HG02870 (cell line): Measurements from ENCODE around the gene CYB5R3.
"Not testable (repeated sequence)": the region's sequence is repeated elsewhere in the genome, so short reads cannot be mapped to it uniquely, and the experiment has no call there.

Experiments used
- ATAC-seq: cut with Tn5 transposase; IDR thresholded peaks from one replicate; pipeline ENCODE4 v1.9.1; 2021; ENCODE audit warnings: mild to moderate bottlenecking, moderate library complexity; ENCODE audit not compliant: unreplicated experiment

The CYB5R3 gene

DNA sequence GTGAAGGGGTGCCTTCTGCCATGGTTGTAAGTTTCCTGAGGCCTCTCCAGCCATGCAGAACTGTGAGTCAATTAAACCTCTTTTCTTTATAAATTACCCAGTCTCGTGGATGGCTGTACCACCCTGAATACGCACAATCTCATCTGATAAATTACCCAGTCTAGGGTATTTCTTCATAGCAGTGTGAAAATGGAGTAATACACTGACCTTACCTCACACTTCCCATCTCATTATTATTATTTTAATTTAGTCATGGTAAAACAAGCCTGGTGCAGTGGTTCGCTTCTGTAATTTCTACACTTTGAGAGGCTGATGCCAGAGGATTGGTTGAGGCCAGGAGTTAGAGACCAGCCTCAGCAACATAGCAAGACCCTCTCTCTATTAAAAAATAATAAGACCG is 30.5 kb upstream of the CYB5R3 start:
- no peak for ATAC-seq

DNA sequence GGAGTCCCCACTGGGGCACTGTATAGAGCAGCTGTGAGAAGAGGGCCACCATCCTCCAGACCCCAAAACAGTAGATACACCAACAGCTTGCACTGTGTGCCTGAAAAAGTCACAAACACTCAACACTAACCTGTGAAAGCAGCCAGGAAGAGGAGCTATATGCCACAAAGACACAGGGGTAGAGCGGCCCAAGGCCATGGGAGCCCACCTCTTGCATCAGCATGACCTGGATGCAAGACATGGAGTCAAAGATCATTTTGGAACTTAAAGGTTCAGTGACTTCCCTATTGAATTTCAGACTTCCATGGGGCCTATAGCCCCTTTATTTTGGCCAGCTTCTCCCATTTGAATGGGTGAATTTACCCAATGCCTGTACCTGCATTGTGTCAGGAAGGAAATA is 29.7 kb upstream of the CYB5R3 start:
- no peak for ATAC-seq

DNA sequence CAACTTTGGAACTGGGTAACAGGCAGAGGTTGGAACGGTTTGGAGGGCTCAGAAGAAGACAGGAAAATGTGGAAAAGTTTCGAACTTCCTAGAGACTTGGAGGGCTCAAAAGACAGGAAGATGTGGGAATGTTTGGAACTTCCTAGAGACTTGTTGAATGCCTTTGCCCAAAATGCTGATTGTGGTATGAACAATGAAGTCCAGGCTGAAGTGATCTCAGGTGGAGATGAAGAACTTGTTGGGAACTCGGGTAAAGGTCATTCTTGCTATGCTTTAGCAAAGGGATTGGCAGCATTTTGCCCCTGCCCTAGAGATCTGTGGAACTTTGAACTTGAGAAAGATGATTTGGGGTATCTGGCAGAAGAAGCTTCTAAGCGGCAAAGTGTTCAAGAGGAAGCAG is 28.7 kb upstream of the CYB5R3 start:
- ATAC-seq = not testable (repeated sequence)

DNA sequence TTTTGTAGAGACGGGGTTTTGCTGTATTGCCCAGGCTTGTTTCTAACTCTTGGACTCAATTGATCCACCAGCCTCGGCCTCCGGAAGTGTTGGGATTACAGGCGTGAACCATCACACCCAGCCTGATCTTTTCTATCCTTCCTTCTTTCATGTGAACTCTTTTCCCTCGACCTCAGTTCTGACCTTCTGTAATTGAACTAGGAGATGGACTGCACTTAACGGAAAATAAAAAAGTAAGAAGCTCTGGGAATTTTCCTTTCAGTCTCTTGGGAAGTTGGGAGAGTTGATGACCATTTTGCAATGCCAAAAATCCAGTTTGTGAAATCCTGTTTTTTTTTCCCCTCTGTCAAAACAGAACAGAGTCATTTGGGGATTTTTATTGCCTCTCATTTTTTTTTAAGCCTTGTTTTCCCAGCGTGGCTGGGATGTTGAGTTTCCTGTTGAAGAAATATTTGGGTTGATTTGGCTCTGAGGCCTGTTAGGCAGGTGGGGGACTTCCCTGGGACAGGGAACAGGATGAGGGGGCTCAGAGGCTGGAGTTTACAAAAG is 26.9 kb upstream of the CYB5R3 start:
- no peak for ATAC-seq

DNA sequence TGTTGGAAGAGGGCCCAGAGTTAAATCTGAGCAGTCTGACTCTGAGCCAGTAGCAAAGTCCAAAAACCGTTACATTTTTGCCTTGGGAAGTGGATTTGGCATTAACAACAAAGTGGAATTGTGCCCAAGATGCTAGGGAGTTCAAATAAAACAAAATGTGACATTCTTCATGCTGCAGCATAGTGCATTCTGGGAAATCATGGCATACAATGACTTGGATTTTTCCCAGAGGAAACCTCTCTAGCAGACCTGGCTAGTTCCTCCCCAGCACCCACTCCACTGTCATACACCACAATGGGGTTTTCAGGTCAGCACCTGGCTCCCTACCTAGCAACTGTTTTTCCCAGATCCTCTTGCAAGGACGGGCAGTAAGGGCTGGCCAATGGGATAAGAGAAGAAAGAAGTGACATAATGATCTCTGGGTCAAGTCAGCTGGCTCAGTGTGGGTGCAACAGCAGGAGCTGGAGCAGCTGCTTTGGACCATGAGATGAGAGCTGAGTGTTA is 24.8 kb upstream of the CYB5R3 start:
- ATAC-seq = no peak

DNA sequence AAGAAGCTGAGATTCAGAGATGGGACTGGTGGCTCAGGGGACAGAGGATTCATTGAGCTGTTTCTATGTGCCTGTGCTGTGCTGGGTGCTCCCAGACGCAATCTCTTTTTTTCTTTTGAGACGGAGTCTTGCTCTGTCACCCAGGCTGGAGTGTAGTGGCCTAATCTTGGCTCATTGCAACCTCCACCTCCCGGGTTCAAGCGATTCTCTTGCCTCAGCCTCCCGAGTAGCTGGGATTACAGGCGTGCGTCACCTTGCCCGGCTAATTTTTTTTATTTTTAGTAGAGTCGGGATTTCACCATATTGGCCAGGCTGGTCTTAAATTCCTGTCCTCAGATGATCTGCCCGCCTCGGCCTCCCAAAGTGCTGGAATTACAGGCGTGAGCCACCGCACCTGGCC is 23.9 kb upstream of the CYB5R3 start:
- not testable (repeated sequence) for ATAC-seq

DNA sequence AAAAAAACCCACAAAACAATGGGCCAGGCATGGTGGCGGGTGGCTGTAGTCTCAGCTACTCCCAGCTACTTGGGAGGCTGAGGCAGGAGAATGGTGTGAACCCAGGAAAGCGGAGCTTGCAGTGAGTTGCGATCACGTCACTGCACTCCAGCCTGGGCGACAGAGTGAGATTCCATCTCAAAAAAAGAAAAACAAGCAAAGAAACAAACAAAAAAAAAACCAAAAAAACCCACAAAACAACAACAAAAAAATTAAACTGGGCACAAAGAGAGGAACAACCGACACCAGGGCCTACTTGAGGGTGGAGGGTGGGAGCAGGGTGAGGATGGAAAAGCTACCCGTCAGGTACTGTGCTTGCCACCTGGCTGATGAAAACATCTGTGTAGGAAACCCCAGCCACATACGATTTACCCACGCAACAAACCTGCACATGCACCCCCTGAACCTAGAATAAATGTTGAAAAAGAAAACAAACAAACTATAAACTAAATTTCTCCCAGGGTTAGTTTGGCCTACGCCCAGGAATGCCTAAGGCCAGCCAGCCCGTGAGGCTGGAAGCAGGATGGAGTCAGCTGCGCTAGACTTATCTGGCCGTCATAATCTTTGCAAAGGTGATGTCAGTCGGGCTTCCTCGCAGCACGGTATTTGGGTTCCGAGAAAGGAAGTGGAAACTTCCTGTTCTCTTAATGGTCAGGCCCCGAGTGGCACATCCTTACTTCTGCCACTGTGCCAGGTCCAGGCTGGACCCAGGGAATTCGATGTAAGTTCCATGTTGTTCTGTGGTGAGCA is 21.9 kb upstream of the CYB5R3 start:
- ATAC-seq = no peak

DNA sequence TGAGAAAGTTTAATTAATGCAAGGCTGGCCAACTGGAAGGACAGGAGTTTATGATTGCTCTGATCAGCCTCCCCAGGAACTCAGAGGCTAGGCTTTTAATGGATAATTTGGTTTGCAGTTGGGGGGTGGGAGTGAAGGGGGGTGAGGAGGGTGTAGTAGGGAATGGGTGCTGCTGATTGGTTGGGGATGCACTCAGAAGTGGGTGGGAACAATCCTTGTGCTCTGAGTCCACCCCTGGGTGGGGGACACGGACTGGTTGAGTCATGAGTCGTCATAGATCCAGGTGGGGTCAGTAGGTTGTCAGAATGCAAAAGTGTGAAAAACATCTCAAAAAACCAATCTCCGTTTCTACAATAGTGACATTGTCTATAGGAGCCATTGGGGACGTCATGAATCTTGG is 20.9 kb upstream of the CYB5R3 start:
- no peak for ATAC-seq

DNA sequence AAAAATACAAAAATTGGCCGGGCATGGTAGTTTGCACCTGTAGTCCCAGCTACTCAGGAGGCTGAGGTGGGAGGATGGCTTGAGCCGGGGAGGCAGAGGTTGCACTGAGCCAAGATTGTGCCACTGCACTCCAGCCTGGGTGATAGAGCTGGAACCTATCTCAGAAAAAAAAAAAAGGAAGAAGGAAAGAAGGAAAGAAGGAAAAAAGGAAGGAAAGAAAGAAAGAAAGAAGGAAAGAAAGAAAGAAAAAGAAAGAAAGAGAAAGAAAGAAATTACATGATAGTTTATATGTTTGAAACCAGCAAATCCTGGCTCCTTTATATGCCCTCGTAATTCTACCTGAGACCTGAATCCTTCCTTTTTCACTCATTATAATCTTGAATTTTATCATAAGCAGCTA is 17.2 kb upstream of the CYB5R3 start:
- ATAC-seq = not testable (repeated sequence)

DNA sequence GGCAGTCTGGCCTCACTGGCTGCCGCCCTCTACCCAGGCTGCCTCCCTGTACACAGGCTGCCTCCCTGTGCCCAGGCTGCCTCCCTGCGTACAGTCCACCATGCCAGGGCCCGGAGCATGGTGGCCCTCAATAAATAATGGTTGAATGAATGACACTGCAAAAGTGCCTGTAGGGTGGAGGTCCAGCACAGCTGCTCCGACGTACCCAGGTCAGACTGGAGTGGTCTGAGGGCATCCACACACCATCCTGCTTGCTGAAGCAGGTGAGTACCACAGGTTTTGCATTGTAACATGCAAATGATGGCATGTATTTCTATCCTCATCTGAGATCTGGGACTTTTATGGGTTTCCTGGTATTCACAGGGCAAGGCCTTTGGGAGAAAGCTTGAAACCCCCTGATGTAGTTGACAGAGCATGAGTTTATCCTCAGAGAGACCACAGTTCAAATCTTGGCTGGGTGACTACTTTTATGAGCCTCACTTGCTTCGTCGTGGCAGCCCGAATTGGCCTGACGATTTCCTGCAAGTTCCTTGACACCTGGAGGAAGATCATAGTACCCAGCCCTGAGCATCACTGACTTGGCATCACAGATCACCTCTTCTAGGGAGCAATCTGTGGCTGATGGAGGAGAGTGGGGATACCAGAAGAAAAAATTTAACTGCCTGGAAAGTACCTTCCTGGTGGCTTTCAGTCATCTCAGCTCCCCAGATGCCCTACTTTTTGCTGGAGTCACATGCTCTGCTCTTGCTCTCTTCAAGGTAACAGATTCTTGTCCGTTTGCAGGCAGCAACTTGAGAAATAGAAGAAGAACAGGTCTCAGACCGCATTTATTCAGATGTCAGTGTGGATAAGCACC is 16.0 kb upstream of the CYB5R3 start:
- ATAC-seq = no peak

DNA sequence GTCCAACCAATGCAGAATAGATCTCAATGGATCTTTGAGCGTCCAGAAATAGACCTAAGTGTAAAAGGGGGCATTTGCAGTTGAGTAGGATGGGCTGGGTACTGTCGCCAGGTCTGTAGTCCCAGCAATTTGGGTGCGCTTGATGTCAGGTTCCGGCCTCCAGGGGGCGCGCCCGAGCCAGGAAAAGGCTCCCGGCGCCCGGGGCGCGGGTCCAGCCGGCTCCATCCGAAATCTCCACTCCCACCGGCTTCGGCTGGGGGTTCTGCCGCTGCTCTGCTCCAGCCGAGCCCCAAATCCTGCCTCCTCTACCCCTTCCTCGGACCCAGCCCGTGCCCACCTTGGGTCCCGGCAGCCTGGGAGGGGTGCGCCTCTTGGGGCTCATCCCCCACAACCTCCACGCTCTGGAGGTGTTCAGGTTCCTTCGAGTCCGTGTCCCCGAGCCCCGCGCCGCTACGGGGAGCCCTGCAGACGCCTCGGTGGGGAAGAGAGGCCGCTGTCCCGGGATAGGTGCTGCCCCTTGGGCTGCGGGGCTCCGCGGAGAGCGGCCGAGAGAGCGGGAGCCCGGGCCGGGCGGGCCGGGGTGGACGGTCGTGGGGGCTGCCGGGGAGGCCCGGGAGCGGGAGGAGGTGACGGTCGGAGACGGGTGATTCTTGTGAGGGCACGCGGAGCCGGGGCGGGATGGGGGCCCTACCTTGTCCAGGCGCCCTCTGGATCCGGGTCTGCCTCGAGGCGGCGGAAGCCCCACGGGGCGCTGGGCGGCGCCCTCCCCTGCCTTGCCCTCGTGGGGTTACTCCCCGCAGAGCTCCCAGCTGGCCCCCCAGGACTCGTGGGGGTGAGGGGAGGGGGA is 13.0 kb upstream of the CYB5R3 start:
- ATAC-seq = no peak

DNA sequence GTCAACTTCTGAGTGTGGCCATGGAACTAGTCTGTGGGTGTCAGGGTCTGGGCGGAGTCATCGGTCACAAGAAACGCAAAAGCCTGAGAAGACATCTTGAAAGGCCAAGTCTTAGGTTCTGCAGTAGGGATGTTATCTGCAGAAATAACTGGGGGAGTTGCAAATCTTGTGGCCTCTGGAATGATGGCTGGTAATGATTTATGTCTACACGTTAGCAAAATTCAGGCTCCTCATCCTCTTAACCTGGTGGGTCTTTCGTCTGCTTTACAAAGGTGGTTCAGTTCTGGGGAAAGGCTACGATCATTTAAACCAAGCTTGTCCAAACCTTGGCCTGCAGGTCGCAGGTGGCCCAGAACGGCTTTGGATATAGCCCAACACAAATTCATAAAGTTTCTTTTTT is 7.4 kb upstream of the CYB5R3 start:
- ATAC-seq = no peak

DNA sequence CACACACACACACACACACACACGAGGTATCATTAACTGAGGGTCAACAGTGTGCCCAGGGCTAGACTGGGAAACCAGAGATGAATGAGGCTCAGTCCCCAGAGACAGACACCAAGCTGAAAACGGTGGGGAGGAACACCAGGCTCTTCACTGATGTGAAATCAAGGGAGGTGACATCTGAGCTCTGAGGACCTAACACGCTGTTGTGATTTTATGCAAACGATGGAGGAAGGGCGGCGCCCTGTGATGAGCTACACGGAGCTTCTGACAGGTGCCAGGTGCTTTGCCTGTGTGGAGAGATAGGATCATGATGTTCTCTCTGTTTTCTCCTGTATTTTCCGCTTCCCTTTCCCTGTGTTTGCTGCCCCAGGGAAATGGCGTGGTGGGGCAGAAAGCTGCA is 6.5 kb upstream of the CYB5R3 start:
- no peak for ATAC-seq

DNA sequence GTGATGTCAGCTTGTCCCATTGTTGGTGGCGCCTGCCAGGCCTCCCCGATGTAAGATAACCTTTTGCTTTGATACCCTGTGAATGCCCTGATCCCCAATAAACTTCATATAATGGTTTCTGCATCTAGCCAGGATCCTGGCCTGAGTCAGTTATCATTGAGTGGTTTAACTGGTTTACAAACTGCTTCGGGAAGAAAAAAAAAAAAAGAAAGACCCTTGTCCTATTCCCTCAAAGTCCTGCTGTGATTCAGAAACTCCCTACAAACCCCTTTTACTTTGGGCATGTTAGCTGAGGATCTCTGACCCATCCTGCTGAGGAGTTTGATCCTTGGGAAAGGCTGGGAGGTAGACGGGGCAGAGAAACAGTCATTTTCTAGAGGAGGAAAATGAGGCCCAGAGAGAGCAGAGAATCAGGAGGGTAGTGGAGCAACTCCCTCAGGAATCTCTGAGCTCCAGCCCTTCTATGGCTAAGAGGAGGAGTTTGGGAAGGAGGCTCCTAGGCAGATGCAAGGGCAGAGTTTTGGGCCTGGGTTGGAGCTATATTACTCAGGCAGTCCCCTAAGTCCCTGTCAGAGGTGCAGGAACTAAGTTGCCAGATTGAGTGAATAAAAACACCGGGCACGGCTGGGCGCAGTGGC is 5.4 kb upstream of the CYB5R3 start:
- ATAC-seq = no peak

DNA sequence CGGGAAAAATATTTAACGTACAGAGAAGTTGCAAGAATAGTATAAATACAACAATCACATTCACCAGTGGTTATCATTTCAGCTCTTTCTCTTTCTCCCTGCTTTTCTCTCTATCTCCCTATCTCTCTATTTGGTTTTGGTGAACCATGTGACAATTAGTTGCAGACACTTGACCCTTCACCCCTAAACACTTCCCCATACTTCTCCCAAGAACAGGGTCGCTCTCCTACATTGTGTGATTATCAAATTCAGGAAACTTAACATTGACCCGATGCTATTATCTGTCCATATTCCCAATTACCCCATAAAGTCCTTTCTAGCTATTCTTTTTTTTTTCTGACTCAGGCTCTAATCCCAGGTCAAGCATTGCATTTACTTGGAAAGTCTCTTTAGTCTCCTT is 4.8 kb upstream of the CYB5R3 start:
- no peak for ATAC-seq

DNA sequence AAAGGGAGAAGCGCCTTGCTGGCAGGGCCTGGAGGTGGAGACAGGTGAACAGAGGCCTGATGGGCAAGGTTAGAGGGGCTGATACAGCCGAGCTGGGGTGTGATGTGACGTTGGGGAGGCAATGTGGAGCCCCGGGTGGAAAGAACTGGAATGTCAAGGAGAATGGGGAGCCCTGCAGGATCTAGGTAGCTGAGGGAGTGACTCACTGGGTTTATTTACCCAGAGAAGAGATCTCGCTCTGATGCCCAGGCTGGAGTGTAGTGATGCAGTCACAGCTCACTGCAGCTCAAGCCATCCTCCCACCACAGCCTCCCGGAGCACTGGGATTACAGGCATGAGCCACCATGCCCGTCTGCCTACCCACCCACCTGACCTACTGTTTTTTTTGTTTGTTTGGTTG is 1.9 kb upstream of the CYB5R3 start:
- no peak for ATAC-seq

DNA sequence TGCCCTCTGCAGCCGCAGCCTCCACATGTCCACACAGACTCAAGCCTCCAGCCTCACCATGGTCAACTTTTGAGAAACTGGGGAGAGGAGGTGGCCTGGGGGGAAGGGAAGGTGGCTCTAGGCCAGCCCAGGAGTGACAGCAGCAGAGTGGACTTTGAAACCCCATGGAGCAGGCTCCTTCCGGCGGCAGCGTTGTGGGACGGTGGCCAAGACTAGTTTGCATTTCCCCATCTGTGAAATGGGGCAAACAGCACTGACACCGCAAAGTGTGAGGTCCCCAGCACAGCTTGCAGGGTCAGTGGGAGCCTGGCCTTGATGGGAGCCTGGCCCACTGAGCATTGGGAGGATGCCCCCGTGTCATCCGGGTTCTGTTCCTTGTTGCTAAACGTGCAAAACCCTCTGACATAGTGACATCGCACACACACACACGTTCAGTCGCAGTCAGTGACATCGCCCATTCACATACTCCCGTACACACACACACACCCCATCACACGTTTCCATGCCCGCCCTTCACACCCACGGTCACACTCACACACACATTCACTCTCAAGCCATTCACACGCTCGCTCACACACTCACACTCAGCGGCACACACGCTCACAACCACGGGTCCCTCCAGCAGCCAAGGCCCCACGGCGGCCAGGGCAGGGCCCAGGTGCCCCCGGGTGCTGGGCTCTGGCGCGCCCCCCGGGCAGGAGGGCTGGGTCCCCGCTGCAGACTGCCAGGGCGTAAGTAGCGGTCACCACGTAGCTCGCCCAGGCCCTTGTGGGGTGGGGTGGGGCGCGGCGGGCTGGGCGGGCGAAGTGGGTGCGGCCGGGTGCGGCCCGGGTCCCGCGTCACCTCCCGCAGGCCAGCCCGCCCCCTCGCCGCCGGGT is 585 bp downstream of the CYB5R3 start:
- peak; percentile 32 for ATAC-seq

DNA sequence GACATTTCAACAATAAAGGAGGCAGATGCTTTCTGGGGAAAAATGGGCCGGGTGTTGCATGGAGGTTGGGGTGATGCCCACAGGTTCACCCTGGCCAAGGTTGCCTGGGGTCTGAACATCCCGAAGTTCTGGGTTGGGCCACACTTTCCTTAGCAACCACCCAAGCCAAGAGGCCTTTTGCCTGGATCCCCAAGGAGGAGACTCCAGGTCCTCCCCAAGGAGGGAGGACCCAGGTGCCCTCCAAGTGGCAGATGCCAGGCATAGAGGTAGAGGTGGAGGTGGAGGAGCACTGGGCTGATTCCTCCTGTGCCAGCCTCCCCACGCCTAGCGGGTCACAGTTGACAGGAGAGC is 1.2 kb downstream of the CYB5R3 start:
- ATAC-seq = no peak
